ENCODE results near the gene TICAM1. TPM values are rescaled to one million over a fixed set of nuclear protein-coding genes. Genes with fewer than 3 reads are reported as not detected.
"Not testable (repeated sequence)": the region's sequence is repeated elsewhere in the genome, so short reads cannot be mapped to it uniquely, and the experiment has no call there.

TICAM1 gene
- total and polyA plus RNA-seq, 2 donors = 0.66 to 4.7 TPM

DNA sequence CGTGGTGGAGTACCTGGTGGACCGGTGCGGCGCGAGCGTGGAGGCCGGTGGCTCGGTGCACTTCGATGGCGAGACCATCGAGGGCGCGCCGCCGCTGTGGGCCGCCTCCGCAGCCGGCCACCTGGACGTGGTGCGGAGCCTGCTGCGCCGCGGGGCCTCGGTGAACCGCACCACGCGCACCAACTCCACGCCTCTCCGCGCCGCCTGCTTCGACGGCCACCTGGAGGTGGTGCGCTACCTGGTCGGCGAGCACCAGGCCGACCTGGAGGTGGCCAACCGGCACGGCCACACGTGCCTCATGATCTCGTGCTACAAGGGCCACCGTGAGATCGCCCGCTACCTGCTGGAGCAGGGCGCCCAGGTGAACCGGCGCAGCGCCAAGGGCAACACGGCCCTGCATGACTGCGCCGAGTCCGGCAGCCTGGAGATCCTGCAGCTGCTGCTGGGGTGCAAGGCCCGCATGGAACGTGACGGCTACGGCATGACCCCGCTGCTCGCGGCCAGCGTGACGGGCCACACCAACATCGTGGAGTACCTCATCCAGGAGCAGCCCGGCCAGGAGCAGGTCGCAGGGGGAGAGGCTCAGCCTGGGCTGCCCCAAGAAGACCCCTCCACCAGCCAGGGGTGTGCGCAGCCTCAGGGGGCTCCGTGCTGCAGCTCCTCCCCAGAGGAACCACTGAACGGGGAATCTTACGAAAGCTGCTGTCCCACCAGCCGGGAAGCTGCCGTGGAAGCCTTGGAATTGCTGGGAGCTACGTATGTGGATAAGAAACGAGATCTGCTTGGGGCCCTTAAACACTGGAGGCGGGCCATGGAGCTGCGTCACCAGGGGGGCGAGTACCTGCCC lies 39.3 kb downstream of the TICAM1 start:
- H3K27me3 ChIP-seq (ENCODE audit: control insufficient read depth in 2 of 2, insufficient read depth in 1 of 2, low read length in 1 of 2); H3K9me3 ChIP-seq (ENCODE audit: control insufficient read depth in 2 of 2, insufficient read depth in 1 of 2, low read length in 1 of 2); DNase-seq (ENCODE audit: low read depth in 6 of 9, low spot score in 9 of 9): not testable (repeated sequence)
- 17% methylated on average over 75 of the region's 75 CpGs for WGBS
- H3K4me1 ChIP-seq (ENCODE audit: control insufficient read depth in 2 of 2, insufficient read depth in 2 of 2, low read length in 2 of 2) = peaks cover 8 to 32% of the 10 kb centered on the region in 2 donors
- H3K36me3 ChIP-seq (ENCODE audit: control insufficient read depth in 2 of 2, insufficient read depth in 2 of 2, low read length in 1 of 2) = peaks cover 37 to 39% of the 10 kb centered on the region in 2 donors
- peak overlapping the region; percentile 60 to 89 for H3K27ac ChIP-seq (ENCODE audit: low read depth in 1 of 2, low read length in 1 of 2)
- H3K4me3 ChIP-seq (ENCODE audit: low read length in 2 of 2) = peak overlapping the region; percentile 71 to 81

DNA sequence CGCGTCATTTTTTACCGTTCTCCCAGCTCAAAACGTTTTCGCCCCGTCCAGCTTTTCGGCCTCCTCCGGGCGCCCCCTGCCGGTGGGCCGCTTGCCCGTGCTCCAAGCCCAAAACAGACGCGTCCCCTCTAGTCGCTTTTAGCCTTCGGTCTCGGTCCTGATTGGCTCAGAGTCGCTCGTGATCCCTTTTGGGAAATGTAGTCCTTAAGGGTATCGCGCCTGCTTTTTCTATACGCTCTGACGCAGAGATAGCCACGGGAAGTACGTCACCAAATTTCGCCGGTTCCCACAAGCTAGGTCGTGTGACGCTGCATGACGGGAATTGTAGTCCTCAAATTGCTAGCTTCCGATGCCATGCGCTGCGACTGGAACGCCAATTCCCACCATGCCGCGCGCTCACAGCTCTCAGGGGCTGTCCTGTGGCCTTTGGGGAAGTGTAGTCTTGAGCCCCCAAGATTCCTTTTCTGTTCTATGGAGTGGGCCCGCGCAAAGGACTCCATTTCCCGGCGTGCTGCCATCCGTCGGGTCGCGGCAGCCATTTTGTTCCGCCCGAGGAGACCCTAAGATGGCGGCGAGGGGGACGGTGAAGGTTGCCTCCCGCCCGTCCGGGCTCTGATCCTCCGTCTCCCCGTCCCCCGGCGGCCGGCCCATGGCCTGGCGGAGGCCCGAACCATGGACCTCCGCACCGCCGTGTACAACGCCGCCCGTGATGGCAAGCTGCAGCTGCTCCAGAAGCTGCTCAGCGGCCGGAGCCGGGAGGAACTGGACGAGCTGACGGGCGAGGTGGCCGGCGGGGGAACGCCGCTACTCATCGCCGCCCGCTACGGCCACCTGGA lies 40.1 kb downstream of the TICAM1 start, which contains the start of gene FEM1A:
Gene FEM1A, plus strand, starts transcription at position 552 of the 836 bp plus-strand sequence. Its CDS starts 121 bp downstream, at position 673.
- H3K27ac ChIP-seq (ENCODE audit: low read depth in 1 of 2, low read length in 1 of 2) = peak within 1 kb of the TSS; percentile 60 to 89
- peaks cover 8 to 32% of the 10 kb centered on the region in 2 donors for H3K4me1 ChIP-seq (ENCODE audit: control insufficient read depth in 2 of 2, insufficient read depth in 2 of 2, low read length in 2 of 2)
- no peaks in the 10 kb centered on the region for H3K9me3 ChIP-seq (ENCODE audit: control insufficient read depth in 2 of 2, insufficient read depth in 1 of 2, low read length in 1 of 2)
- WGBS = under 1% methylated on average over 80 of the region's 80 CpGs
- H3K27me3 ChIP-seq (ENCODE audit: control insufficient read depth in 2 of 2, insufficient read depth in 1 of 2, low read length in 1 of 2) = no peaks in the 10 kb centered on the region
- H3K36me3 ChIP-seq (ENCODE audit: control insufficient read depth in 2 of 2, insufficient read depth in 2 of 2, low read length in 1 of 2) = peaks cover 31 to 33% of the 10 kb centered on the region in 2 donors
- peak; percentile 100 for DNase-seq (ENCODE audit: low read depth in 6 of 9, low spot score in 9 of 9)
- H3K4me3 ChIP-seq (ENCODE audit: low read length in 2 of 2) = peak within 1 kb of the TSS; percentile 71 to 81

DNA sequence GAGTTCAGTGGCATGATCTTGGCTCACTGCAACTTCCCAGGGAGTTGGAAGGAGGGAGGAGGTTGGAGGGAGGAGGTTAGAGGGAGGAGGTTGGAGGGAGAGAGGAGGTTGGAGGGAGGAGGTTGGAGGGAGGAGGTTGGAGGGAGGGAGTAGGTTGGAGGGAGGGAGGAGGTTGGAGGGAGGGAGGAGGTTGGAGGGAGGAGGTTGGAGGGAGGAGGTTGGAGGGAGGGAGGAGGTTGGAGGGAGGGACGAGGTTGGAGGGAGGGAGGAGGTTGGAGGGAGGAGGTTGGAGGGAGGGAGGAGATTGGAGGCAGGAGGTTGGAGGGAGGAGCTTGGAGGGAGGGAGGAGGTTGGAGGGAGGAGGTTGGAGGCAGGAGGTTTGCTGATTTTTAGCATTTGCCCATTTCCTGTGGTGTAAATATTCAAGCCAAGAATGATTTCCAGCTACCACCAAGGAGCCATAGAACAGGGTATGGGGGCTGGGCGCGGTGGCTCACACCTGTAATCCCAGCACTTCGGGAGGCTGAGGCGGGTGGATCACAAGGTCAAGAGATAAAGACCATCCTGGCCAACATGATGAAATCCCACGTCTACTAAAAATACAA lies 45.0 kb downstream of the TICAM1 start:
- H3K36me3 ChIP-seq (ENCODE audit: control insufficient read depth in 2 of 2, insufficient read depth in 2 of 2, low read length in 1 of 2); H3K27ac ChIP-seq (ENCODE audit: low read depth in 1 of 2, low read length in 1 of 2); H3K9me3 ChIP-seq (ENCODE audit: control insufficient read depth in 2 of 2, insufficient read depth in 1 of 2, low read length in 1 of 2); H3K4me1 ChIP-seq (ENCODE audit: control insufficient read depth in 2 of 2, insufficient read depth in 2 of 2, low read length in 2 of 2); DNase-seq (ENCODE audit: low read depth in 6 of 9, low spot score in 9 of 9); H3K4me3 ChIP-seq (ENCODE audit: low read length in 2 of 2): not testable (repeated sequence)
- peaks cover 0 to 26% of the 10 kb centered on the region in 2 donors for H3K27me3 ChIP-seq (ENCODE audit: control insufficient read depth in 2 of 2, insufficient read depth in 1 of 2, low read length in 1 of 2)
- 83% methylated on average over 6 of the region's 6 CpGs for WGBS

DNA sequence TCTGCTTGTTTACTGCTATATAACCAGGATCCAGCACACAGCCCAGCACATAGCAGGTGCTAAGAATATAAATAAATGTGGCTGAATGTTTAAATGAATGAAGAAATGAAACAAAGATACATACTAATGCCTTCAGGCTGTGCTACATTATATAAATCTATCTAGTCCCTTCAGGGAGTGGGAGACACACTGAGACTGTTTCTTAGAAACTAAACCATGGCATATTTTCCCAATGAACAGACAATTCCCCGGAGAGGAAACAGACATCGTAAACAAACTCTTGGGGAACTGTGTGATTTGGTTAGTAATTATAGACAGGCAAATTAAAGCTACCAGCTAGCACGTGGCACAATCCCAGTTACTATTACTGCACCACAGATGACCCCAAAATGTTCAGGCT lies 49.7 kb downstream of the TICAM1 start:
- H3K9me3 ChIP-seq (ENCODE audit: control insufficient read depth in 2 of 2, insufficient read depth in 1 of 2, low read length in 1 of 2) = peaks cover 0 to 4% of the 10 kb centered on the region in 2 donors
- 76% methylated on average over 3 of the region's 3 CpGs for WGBS

DNA sequence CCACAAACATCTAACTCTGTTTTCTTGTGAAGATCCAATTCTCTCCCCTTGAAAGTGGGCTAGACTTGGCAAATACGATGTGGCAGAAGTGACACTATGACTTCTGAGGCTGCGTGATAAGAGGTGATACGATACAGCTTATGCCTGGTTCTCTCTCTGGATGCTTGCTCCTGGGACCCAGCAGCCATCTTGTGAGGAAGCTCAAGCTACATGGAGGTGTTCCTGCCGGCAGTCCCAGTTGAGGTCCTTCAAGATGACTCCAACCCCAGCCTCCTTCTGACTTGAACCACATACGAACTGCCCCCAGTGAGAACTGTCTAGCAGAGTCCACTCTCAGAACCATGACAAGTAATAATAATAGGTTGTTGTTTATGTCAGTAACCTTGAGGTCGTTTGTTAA lies 50.7 kb downstream of the TICAM1 start:
- no peak for DNase-seq (ENCODE audit: low read depth in 6 of 9, low spot score in 9 of 9)
- Histone ChIP-seq H3K4me3 (ENCODE audit: low read length in 2 of 2) (no peak overlapping the region), H3K27me3 (ENCODE audit: control insufficient read depth in 2 of 2, insufficient read depth in 1 of 2, low read length in 1 of 2) (peaks cover 0 to 23% of the 10 kb centered on the region in 2 donors), H3K9me3 (ENCODE audit: control insufficient read depth in 2 of 2, insufficient read depth in 1 of 2, low read length in 1 of 2) (peaks cover 0 to 4% of the 10 kb centered on the region in 2 donors), H3K4me1 (ENCODE audit: control insufficient read depth in 2 of 2, insufficient read depth in 2 of 2, low read length in 2 of 2) (no peaks in the 10 kb centered on the region), H3K27ac (ENCODE audit: low read depth in 1 of 2, low read length in 1 of 2) (no peak overlapping the region), H3K36me3 (ENCODE audit: control insufficient read depth in 2 of 2, insufficient read depth in 2 of 2, low read length in 1 of 2) (no peaks in the 10 kb centered on the region)
- WGBS = 83% methylated on average over 6 of the region's 6 CpGs

More for the DNA sequence above, 49.7 kb downstream of the TICAM1 start:
- H3K4me3 ChIP-seq (ENCODE audit: low read length in 2 of 2) = no peak overlapping the region
- no peak for DNase-seq (ENCODE audit: low read depth in 6 of 9, low spot score in 9 of 9)
- H3K36me3 ChIP-seq (ENCODE audit: control insufficient read depth in 2 of 2, insufficient read depth in 2 of 2, low read length in 1 of 2) = no peaks in the 10 kb centered on the region
- H3K4me1 ChIP-seq (ENCODE audit: control insufficient read depth in 2 of 2, insufficient read depth in 2 of 2, low read length in 2 of 2) = no peaks in the 10 kb centered on the region
- peaks cover 0 to 28% of the 10 kb centered on the region in 2 donors for H3K27me3 ChIP-seq (ENCODE audit: control insufficient read depth in 2 of 2, insufficient read depth in 1 of 2, low read length in 1 of 2)
- H3K27ac ChIP-seq (ENCODE audit: low read depth in 1 of 2, low read length in 1 of 2) = no peak overlapping the region

DNA sequence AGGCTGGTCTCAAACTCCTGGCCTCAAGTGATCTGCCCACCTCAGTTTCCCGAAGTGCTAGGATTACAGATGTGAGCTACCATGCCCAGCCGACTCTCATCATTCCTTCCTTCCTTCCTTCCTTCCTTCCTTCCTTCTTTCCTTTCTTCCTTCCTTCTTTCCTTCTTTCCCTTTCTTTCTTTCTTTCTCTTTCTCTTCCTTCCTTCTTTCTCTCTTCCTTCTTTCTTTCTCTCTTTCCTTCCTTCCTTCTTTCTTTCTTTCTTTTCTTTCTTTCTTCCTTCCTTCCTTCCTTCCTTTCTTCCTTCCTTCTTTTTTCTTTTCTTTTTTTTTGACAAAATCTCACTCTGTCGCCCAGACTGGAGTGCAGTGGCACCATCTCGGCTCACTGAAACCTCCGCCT lies 53.4 kb downstream of the TICAM1 start:
- not testable (repeated sequence) for H3K4me3 ChIP-seq (ENCODE audit: low read length in 2 of 2); H3K36me3 ChIP-seq (ENCODE audit: control insufficient read depth in 2 of 2, insufficient read depth in 2 of 2, low read length in 1 of 2); H3K4me1 ChIP-seq (ENCODE audit: control insufficient read depth in 2 of 2, insufficient read depth in 2 of 2, low read length in 2 of 2); DNase-seq (ENCODE audit: low read depth in 6 of 9, low spot score in 9 of 9); H3K9me3 ChIP-seq (ENCODE audit: control insufficient read depth in 2 of 2, insufficient read depth in 1 of 2, low read length in 1 of 2); H3K27me3 ChIP-seq (ENCODE audit: control insufficient read depth in 2 of 2, insufficient read depth in 1 of 2, low read length in 1 of 2); H3K27ac ChIP-seq (ENCODE audit: low read depth in 1 of 2, low read length in 1 of 2)
- 76% methylated on average over 5 of the region's 5 CpGs for WGBS

DNA sequence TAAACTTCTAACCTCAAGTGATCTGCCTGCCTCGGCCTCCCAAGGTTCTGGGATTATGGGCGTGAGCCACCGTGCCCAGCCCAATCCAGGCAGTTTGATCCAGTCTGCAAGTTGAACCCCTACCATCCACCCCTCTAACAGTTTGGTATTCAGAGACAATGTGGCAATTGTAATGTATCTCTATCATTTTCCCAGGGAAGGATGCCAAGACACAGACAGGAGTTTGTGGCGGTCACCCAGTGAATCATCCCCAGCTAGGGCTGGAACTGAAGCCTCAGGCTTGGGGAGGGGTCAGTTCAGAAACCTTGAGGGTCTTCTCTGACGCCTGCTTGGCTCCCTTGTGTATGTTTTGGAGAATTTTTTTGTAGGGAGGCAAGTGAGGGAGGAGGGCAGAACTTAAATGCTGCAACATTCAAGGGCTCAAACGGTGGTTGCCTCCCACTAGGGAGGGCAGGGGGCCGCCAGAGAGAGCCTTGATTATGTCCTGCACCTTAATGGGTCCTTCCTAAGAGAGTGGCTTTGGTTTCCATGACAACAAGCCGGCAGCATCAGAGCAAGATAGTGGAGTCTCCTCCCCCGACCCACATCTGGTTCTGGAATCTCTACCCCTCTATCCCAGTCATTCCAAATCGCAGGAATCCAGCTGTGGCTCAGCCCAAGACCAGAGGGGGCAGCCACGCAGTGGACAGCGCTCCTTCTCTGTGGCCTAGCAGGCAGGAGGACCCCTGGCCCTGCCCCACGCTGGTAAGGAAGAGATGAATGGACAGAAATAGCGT lies 54.9 kb downstream of the TICAM1 start:
- 60% methylated on average over 14 of the region's 14 CpGs for WGBS
- Histone ChIP-seq H3K4me3 (ENCODE audit: low read length in 2 of 2) (no peak overlapping the region), H3K27me3 (ENCODE audit: control insufficient read depth in 2 of 2, insufficient read depth in 1 of 2, low read length in 1 of 2) (peaks cover 0 to 4% of the 10 kb centered on the region in 2 donors)

DNA sequence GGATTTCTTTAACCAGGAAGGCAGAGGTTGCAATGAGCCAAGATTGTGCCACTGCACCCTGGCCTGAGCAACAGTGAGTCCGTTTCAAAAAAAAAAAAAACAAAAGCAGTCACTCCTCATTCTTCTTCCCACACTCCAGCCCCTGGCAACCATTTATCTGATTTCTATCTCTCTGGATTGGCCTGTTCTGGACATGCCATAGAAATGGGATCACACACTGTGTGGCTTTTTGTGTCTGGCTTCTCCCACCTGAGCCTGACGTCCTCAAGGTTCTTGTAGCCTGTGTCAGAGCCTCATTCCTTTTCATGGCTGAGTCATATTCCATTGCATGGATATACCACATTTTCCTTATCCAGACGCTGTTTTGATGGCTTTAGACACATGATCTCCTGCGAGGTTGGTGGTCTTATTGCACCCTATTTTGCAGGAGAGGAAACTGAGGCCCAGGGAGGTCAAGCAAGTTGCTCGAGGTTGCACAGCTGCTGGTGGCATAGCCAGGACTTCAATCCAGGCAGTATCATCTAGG lies 55.8 kb downstream of the TICAM1 start:
- H3K36me3 ChIP-seq (ENCODE audit: control insufficient read depth in 2 of 2, insufficient read depth in 2 of 2, low read length in 1 of 2) = no peaks in the 10 kb centered on the region
- WGBS = 79% methylated on average over 5 of the region's 5 CpGs
- H3K27ac ChIP-seq (ENCODE audit: low read depth in 1 of 2, low read length in 1 of 2) = no peak overlapping the region
- no peaks in the 10 kb centered on the region for H3K4me1 ChIP-seq (ENCODE audit: control insufficient read depth in 2 of 2, insufficient read depth in 2 of 2, low read length in 2 of 2)
- H3K4me3 ChIP-seq (ENCODE audit: low read length in 2 of 2) = no peak overlapping the region
- peaks cover 0 to 2% of the 10 kb centered on the region in 2 donors for H3K9me3 ChIP-seq (ENCODE audit: control insufficient read depth in 2 of 2, insufficient read depth in 1 of 2, low read length in 1 of 2)
- peaks cover 0 to 4% of the 10 kb centered on the region in 2 donors for H3K27me3 ChIP-seq (ENCODE audit: control insufficient read depth in 2 of 2, insufficient read depth in 1 of 2, low read length in 1 of 2)
- no peak for DNase-seq (ENCODE audit: low read depth in 6 of 9, low spot score in 9 of 9)

More for the DNA sequence above, 54.9 kb downstream of the TICAM1 start:
- Histone ChIP-seq H3K4me1 (ENCODE audit: control insufficient read depth in 2 of 2, insufficient read depth in 2 of 2, low read length in 2 of 2) (no peaks in the 10 kb centered on the region), H3K27ac (ENCODE audit: low read depth in 1 of 2, low read length in 1 of 2) (no peak overlapping the region), H3K9me3 (ENCODE audit: control insufficient read depth in 2 of 2, insufficient read depth in 1 of 2, low read length in 1 of 2) (peaks cover 0 to 4% of the 10 kb centered on the region in 2 donors), H3K36me3 (ENCODE audit: control insufficient read depth in 2 of 2, insufficient read depth in 2 of 2, low read length in 1 of 2) (no peaks in the 10 kb centered on the region)
- DNase-seq (ENCODE audit: low read depth in 6 of 9, low spot score in 9 of 9) = no peak
